Mesothelial cell of epicardium (in vitro differentiated cells): ENCODE measurements around the gene CYP4F22. TPM values are rescaled to one million over a fixed set of nuclear protein-coding genes. Genes with fewer than 3 reads are reported as not detected.
"Not testable (repeated sequence)": the region's sequence is repeated elsewhere in the genome, so short reads cannot be mapped to it uniquely, and the experiment has no call there.

Source experiments
- DNase-seq, 2 experiments: peaks; one replicate each; pipeline ENCODE4 v3.0.0; 2021; ENCODE audit warnings: low spot score in 2 of 2; ENCODE audit not compliant: unreplicated experiment in 2 of 2
- H3K27ac Mint-ChIP-seq: 2 replicates; pipeline ENCODE4 v1.8.0; 2021; ENCODE audit warnings: mixed read lengths
- H3K27me3 Mint-ChIP-seq: 2 replicates; pipeline ENCODE4 v1.8.0; 2021; ENCODE audit warnings: low read depth, mixed read lengths
- H3K36me3 Mint-ChIP-seq: 2 replicates; pipeline ENCODE4 v1.8.0; 2021; ENCODE audit warnings: mixed read lengths
- H3K4me1 Mint-ChIP-seq: 2 replicates; pipeline ENCODE4 v1.8.0; 2021; ENCODE audit warnings: mixed read lengths
- H3K4me3 Mint-ChIP-seq: 2 replicates; pipeline ENCODE4 v1.8.0; 2021; ENCODE audit warnings: mild to moderate bottlenecking, moderate library complexity, mixed read lengths
- H3K9me3 Mint-ChIP-seq: 2 replicates; pipeline ENCODE4 v1.8.0; 2021; ENCODE audit warnings: mixed read lengths
- CTCF ChIP-seq: fragments of 200-600 bp; sonication (generic); IDR thresholded peaks from one replicate; pipeline ENCODE4 v1.5.0; 2021; ENCODE audit warnings: antibody characterized with exemption; ENCODE audit not compliant: unreplicated experiment
- total RNA-seq: library from RNA; stranded (reverse); gene quantifications from 3 replicates; pipeline ENCODE4 v1.2.1, GENCODE V29; 2021

Gene CYP4F22
- total RNA-seq, 1 donor from 2014 or later: not detected

GRCh38 chr19:15501596-15501995 lies 6.7 kb upstream of the CYP4F22 start:
- Mint-ChIP-seq H3K4me1 (no peaks in the 10 kb centered on the region), H3K4me3 (no peak overlapping the region), H3K27me3 (no peaks in the 10 kb centered on the region), H3K27ac (no peak overlapping the region), H3K9me3 (peaks cover 53% of the 10 kb centered on the region), H3K36me3 (peaks cover 3% of the 10 kb centered on the region)
- no peak for DNase-seq
- no peak for TF ChIP-seq CTCF

GRCh38 chr19:15502264-15502663 lies 6.1 kb upstream of the CYP4F22 start:
- Mint-ChIP-seq H3K36me3 (peaks cover 5% of the 10 kb centered on the region), H3K27ac (no peak overlapping the region), H3K9me3 (peaks cover 58% of the 10 kb centered on the region), H3K27me3 (no peaks in the 10 kb centered on the region), H3K4me3 (no peak overlapping the region), H3K4me1 (no peaks in the 10 kb centered on the region)
- no peak for TF ChIP-seq CTCF
- DNase-seq: no peak

- H3K9me3 Mint-ChIP-seq: peaks cover 49% of the 10 kb centered on the region
- H3K27ac Mint-ChIP-seq: no peak overlapping the region
- no peak overlapping the region for H3K4me3 Mint-ChIP-seq
- H3K4me1 Mint-ChIP-seq: no peaks in the 10 kb centered on the region
- no peaks in the 10 kb centered on the region for H3K27me3 Mint-ChIP-seq
- peaks cover 7% of the 10 kb centered on the region for H3K36me3 Mint-ChIP-seq
- no peak for DNase-seq
- TF ChIP-seq CTCF: no peak
Measured at GRCh38 chr19:15506074-15506571, 2.2 kb upstream of the CYP4F22 start.

- H3K9me3 Mint-ChIP-seq: peaks cover 42% of the 10 kb centered on the region
- no peak overlapping the region for H3K4me3 Mint-ChIP-seq
- no peak overlapping the region for H3K27ac Mint-ChIP-seq
- TF ChIP-seq CTCF: no peak
- no peaks in the 10 kb centered on the region for H3K27me3 Mint-ChIP-seq
- peaks cover 7% of the 10 kb centered on the region for H3K36me3 Mint-ChIP-seq
- no peak for DNase-seq
- H3K4me1 Mint-ChIP-seq: no peaks in the 10 kb centered on the region
Measured at GRCh38 chr19:15507068-15508034, 974 bp upstream of the CYP4F22 start.

- no peaks in the 10 kb centered on the region for H3K27me3 Mint-ChIP-seq
- H3K4me1 Mint-ChIP-seq: no peaks in the 10 kb centered on the region
- H3K27ac Mint-ChIP-seq: no peak overlapping the region
- DNase-seq: no peak
- peaks cover 34% of the 10 kb centered on the region for H3K9me3 Mint-ChIP-seq
- no peak overlapping the region for H3K4me3 Mint-ChIP-seq
- TF ChIP-seq CTCF: no peak
- H3K36me3 Mint-ChIP-seq: peaks cover 5% of the 10 kb centered on the region
Measured at GRCh38 chr19:15511671-15512424, 3.5 kb downstream of the CYP4F22 start.

GRCh38 chr19:15515227-15515625 lies 6.9 kb downstream of the CYP4F22 start:
- not testable (repeated sequence) for H3K27ac Mint-ChIP-seq, H3K4me3 Mint-ChIP-seq, DNase-seq

More at GRCh38 chr19:15515227-15515625, 6.9 kb downstream of the CYP4F22 start:
- not testable (repeated sequence) for H3K27me3 Mint-ChIP-seq, H3K36me3 Mint-ChIP-seq, H3K4me1 Mint-ChIP-seq
- peaks cover 31% of the 10 kb centered on the region for H3K9me3 Mint-ChIP-seq
